H9 (cell line): ENCODE measurements around the gene PPP2R5E. TPM values are rescaled to one million over a fixed set of nuclear protein-coding genes. Genes with fewer than 3 reads are reported as not detected.
A peak's percentile ranks its signal among the peaks of the same experiment; 100 is the strongest.

Experiments
- DNase-seq: peaks from one replicate; pipeline ENCODE4 v3.0.0-alpha.2; 2017
- H2AFZ ChIP-seq: one replicate; pipeline ENCODE4 v1.6.1; 2013; ENCODE audit warnings: mild to moderate bottlenecking, low read length, control low read depth, moderate library complexity
- H2AK5ac ChIP-seq: 2 replicates; pipeline ENCODE4 v1.6.1; 2013; ENCODE audit warnings: low read length, control low read depth, mixed read lengths; ENCODE audit not compliant: insufficient read length
- H2BK120ac ChIP-seq: one replicate; pipeline ENCODE4 v1.6.1; 2013; ENCODE audit warnings: low read depth, mild to moderate bottlenecking, low read length, control low read depth, inconsistent platforms; ENCODE audit not compliant: poor library complexity, severe bottlenecking
- H2BK12ac ChIP-seq: 2 replicates; pipeline ENCODE4 v1.6.1; 2013; ENCODE audit warnings: low read length, control low read depth, mixed read lengths, low read depth; ENCODE audit not compliant: insufficient read length
- H2BK15ac ChIP-seq: 2 replicates; pipeline ENCODE4 v1.6.1; 2013; ENCODE audit warnings: low read depth, low read length, control low read depth
- H2BK20ac ChIP-seq: one replicate; pipeline ENCODE4 v1.6.1; 2013; ENCODE audit warnings: low read depth, mild to moderate bottlenecking, low read length, control low read depth, inconsistent platforms; ENCODE audit not compliant: poor library complexity, severe bottlenecking
- H2BK5ac ChIP-seq: 2 replicates; pipeline ENCODE4 v1.6.1; 2013; ENCODE audit warnings: low read length, control low read depth, mixed read lengths; ENCODE audit not compliant: insufficient read length
- H3K14ac ChIP-seq: 2 replicates; pipeline ENCODE4 v1.6.1; 2013; ENCODE audit warnings: low read length, control low read depth; ENCODE audit not compliant: insufficient read depth
- H3K18ac ChIP-seq: 2 replicates; pipeline ENCODE4 v1.6.1; 2013; ENCODE audit warnings: low read depth, mild to moderate bottlenecking, mixed read lengths, low read length, control low read depth; ENCODE audit not compliant: insufficient read length
- H3K23ac ChIP-seq: 2 replicates; pipeline ENCODE4 v1.6.1; 2013; ENCODE audit warnings: low read length, control low read depth, mixed read lengths, low read depth; ENCODE audit not compliant: insufficient read length
- H3K23me2 ChIP-seq: 2 replicates; pipeline ENCODE4 v1.6.1; 2013; ENCODE audit warnings: low read depth, mild to moderate bottlenecking, mixed read lengths, low read length, control low read depth; ENCODE audit not compliant: insufficient read length, poor library complexity, severe bottlenecking
- H3K27ac ChIP-seq: 2 replicates; pipeline ENCODE4 v1.5.1; 2013; ENCODE audit warnings: low read length, control low read depth, mixed read lengths, low read depth; ENCODE audit not compliant: insufficient read length
- H3K27me3 ChIP-seq: 2 replicates; pipeline ENCODE4 v1.6.1; 2013; ENCODE audit warnings: low read length, control low read depth, inconsistent platforms; ENCODE audit not compliant: insufficient read depth
- H3K4ac ChIP-seq: 2 replicates; pipeline ENCODE4 v1.6.1; 2013; ENCODE audit warnings: low read depth, mild to moderate bottlenecking, control low read depth, inconsistent platforms, low read length, moderate library complexity
- H3K4me1 ChIP-seq: 2 replicates; pipeline ENCODE4 v1.6.1; 2013; ENCODE audit warnings: low read length, control low read depth, inconsistent platforms; ENCODE audit not compliant: insufficient read depth
- H3K4me2 ChIP-seq: 2 replicates; pipeline ENCODE4 v1.6.1; 2013; ENCODE audit warnings: low read length, control low read depth, mixed read lengths; ENCODE audit not compliant: insufficient read length, insufficient read depth
- H3K56ac ChIP-seq: 2 replicates; pipeline ENCODE4 v1.6.1; 2013; ENCODE audit warnings: low read depth, mild to moderate bottlenecking, mixed read lengths, low read length, control low read depth; ENCODE audit not compliant: insufficient read length
- H3K79me1 ChIP-seq: 2 replicates; pipeline ENCODE4 v1.6.1; 2013; ENCODE audit warnings: low read depth, mild to moderate bottlenecking, moderate library complexity, low read length, control low read depth, inconsistent platforms; ENCODE audit not compliant: insufficient read depth, poor library complexity, severe bottlenecking
- H3K79me2 ChIP-seq: 2 replicates; pipeline ENCODE4 v1.6.1; 2013; ENCODE audit warnings: low read length, control low read depth, inconsistent platforms; ENCODE audit not compliant: insufficient read depth
- H3K9ac ChIP-seq: 2 replicates; pipeline ENCODE4 v1.6.1; 2013; ENCODE audit warnings: low read length, control low read depth, mixed read lengths; ENCODE audit not compliant: insufficient read length; ENCODE audit errors: extremely low read depth
- H3K9me3 ChIP-seq: one replicate; pipeline ENCODE4 v1.6.1; 2013; ENCODE audit warnings: low read depth, low read length, inconsistent platforms; ENCODE audit not compliant: control insufficient read depth
- H3T11ph ChIP-seq: one replicate; pipeline ENCODE4 v1.6.1; 2013; ENCODE audit warnings: mild to moderate bottlenecking, low read length, control low read depth, inconsistent platforms
- H4K20me1 ChIP-seq: one replicate; pipeline ENCODE4 v1.6.1; 2013; ENCODE audit not compliant: control insufficient read depth, insufficient read length, insufficient read depth
- H4K5ac ChIP-seq: 2 replicates; pipeline ENCODE4 v1.6.1; 2013; ENCODE audit warnings: low read depth, mild to moderate bottlenecking, mixed read lengths, low read length, control low read depth; ENCODE audit not compliant: insufficient read length
- H4K8ac ChIP-seq: replicated peaks from 2 replicates; pipeline ENCODE4 v1.6.1; 2013; ENCODE audit warnings: low read length, control low read depth, mixed read lengths, low read depth; ENCODE audit not compliant: insufficient read length
- H4K91ac ChIP-seq: 2 replicates; pipeline ENCODE4 v1.6.1; 2013; ENCODE audit warnings: low read depth, mild to moderate bottlenecking, moderate library complexity, mixed read lengths, low read length, control low read depth; ENCODE audit not compliant: insufficient read length
- H3K27ac Mint-ChIP-seq, 3 experiments: 2 replicates in 2 of 3; 3 replicates in 1 of 3; pipeline ENCODE4 v1.8.0; 2020 to 2021; ENCODE audit warnings: mixed read lengths in 3 of 3, mild to moderate bottlenecking in 1 of 3, moderate library complexity in 1 of 3
- H3K27me3 Mint-ChIP-seq: 2 replicates; pipeline ENCODE4 v1.8.0; 2021; ENCODE audit warnings: low read depth, mild to moderate bottlenecking, moderate library complexity, mixed read lengths
- H3K36me3 Mint-ChIP-seq, 3 experiments: 2 replicates in 2 of 3; 3 replicates in 1 of 3; pipeline ENCODE4 v1.8.0; 2020 to 2021; ENCODE audit warnings: low read depth in 3 of 3, mixed read lengths in 3 of 3; ENCODE audit not compliant: insufficient read depth in 1 of 3
- H3K4me1 Mint-ChIP-seq, 2 experiments: 2 replicates each; pipeline ENCODE4 v1.8.0; 2020; ENCODE audit warnings: mixed read lengths in 2 of 2
- H3K4me3 Mint-ChIP-seq, 2 experiments: 2 replicates in 1 of 2; 3 replicates in 1 of 2; pipeline ENCODE4 v1.8.0; 2020 to 2021; ENCODE audit warnings: mild to moderate bottlenecking in 2 of 2, mixed read lengths in 2 of 2, moderate library complexity in 1 of 2
- H3K9me3 Mint-ChIP-seq, 2 experiments: 2 replicates in 1 of 2; 3 replicates in 1 of 2; pipeline ENCODE4 v1.8.0; 2020; ENCODE audit warnings: mild to moderate bottlenecking in 2 of 2, mixed read lengths in 2 of 2, moderate library complexity in 1 of 2
- CTCF ChIP-seq: fragments of 200-600 bp; sonication (generic); conservative IDR thresholded peaks from 3 replicates; pipeline ENCODE4 v1.8.0; 2021; ENCODE audit warnings: antibody characterized with exemption, mild to moderate bottlenecking
- WGBS: extraction: QIAGEN DNeasy Blood & Tissue Kit; methylation state at CpG from one replicate; pipeline ENCODE4 v1.1.7; 2013; ENCODE audit warnings: missing lambda C conversion rate, low lambda C conversion rate, mixed read lengths; ENCODE audit not compliant: insufficient read length; ENCODE audit errors: extremely low coverage; 5-methylcytosine and 5-hydroxymethylcytosine counted together
- total RNA-seq: library from RNA; stranded (reverse); gene quantifications from 2 replicates; pipeline ENCODE4 v1.2.1, GENCODE V29; 2021

PPP2R5E gene
- total RNA-seq, 1 experiment from 2014 or later = 65.8 TPM

DNA sequence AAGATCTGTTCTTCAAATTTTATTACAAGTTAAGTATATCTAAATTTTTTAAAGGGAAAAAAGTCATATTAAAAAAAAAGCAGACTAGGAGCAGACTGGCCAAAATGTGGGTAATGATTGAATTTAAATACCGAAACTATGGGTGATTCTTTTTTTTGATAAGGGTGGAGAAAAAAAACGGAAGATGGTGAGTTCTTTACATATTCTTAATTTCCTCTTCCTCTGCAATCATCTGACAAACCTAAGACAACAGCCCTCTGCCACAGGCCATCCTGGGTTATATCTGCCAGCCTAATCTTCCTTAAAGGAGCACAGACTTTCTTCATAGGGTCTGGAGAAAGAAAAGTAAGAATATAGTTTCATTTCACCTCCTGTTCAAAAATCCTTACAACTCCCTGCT lies 108.0 kb downstream of the PPP2R5E start:
- H3K9me3 ChIP-seq = no peaks in the 10 kb centered on the region
- no peak for TF ChIP-seq CTCF
- H3K4me1 Mint-ChIP-seq = peaks cover 42 to 48% of the 10 kb centered on the region in 2 experiments
- no peak overlapping the region for H3K18ac ChIP-seq
- H3K27me3 Mint-ChIP-seq = no peaks in the 10 kb centered on the region
- DNase-seq = no peak
- no peak overlapping the region for H2BK20ac ChIP-seq
- H2AFZ ChIP-seq = no peak overlapping the region
- no peak overlapping the region for H2BK15ac ChIP-seq
- no peak overlapping the region for H3K14ac ChIP-seq
- H3K23ac ChIP-seq = no peak overlapping the region
- H2BK120ac ChIP-seq = peak overlapping the region; percentile 26
- peaks cover 1% of the 10 kb centered on the region; the same call in 1 of the 2 replicates for H3K79me2 ChIP-seq
- H4K20me1 ChIP-seq = no peaks in the 10 kb centered on the region
- H3K27ac ChIP-seq = no peak overlapping the region
- peaks cover 4% of the 10 kb centered on the region for H3K79me1 ChIP-seq
- H3K27me3 ChIP-seq = no peaks in the 10 kb centered on the region
- H3K4me1 ChIP-seq = peaks cover 3% of the 10 kb centered on the region; the same call in 1 of the 2 replicates
- H3K9ac ChIP-seq = no peak overlapping the region
- no peaks in the 10 kb centered on the region for H3K23me2 ChIP-seq
- H3K4me2 ChIP-seq = no peak overlapping the region
- H3K56ac ChIP-seq = no peak overlapping the region
- peak overlapping the region in 2 of 3 experiments; percentile 4 to 21; a peak in 2 of 7 replicates for H3K27ac Mint-ChIP-seq
- H3K36me3 Mint-ChIP-seq = no peaks in the 10 kb centered on the region; a peak in 1 of 7 replicates
- no peak overlapping the region for H4K8ac ChIP-seq
- H3K4ac ChIP-seq = no peak overlapping the region
- H4K91ac ChIP-seq = no peak overlapping the region
- no CpG with 5 or more reads among the region's 2 CpGs for WGBS
- no peaks in the 10 kb centered on the region for H3K9me3 Mint-ChIP-seq
- no peak overlapping the region for H3K4me3 Mint-ChIP-seq
- no peak overlapping the region for H2BK12ac ChIP-seq
- no peak overlapping the region for H3T11ph ChIP-seq
- no peak overlapping the region for H2AK5ac ChIP-seq
- H4K5ac ChIP-seq = no peak overlapping the region
- H2BK5ac ChIP-seq = no peak overlapping the region
